SH-SY5Y (cell line): ENCODE measurements around the gene MIOX.

ENCODE experiments used
- GATA2 ChIP-seq: IDR thresholded peaks from 2 replicates; pipeline ENCODE4 v1.6.1; 2011; ENCODE audit warnings: mild to moderate bottlenecking, low read depth, low read length
- GATA3 ChIP-seq: IDR thresholded peaks from 2 replicates; pipeline ENCODE4 v1.6.1; 2011; ENCODE audit warnings: low read depth, mild to moderate bottlenecking, low read length, moderate library complexity

GRCh38 chr22:50523458-50523805 lies 36.8 kb downstream of the MIOX start:
- no peak for TF ChIP-seq GATA2
- no peak for TF ChIP-seq GATA3
